Suprapubic skin (tissue), 4 donors: Measurements from ENCODE around the gene EEFSEC. TPM values are rescaled to one million over a fixed set of nuclear protein-coding genes. Genes with fewer than 3 reads are reported as not detected.

ENCODE experiments used
- DNase-seq, 2 donors: peaks; one replicate each; pipeline ENCODE4 v3.0.0-alpha.2; 2019; ENCODE audit warnings: low spot score in 2 of 2
- H3K27ac ChIP-seq: fragments of 200-600 bp; sonication (generic); one replicate; pipeline ENCODE4 v1.5.1; 2019
- H3K27me3 ChIP-seq: fragments of 200-600 bp; sonication (generic); one replicate; pipeline ENCODE4 v1.5.1; 2019
- H3K36me3 ChIP-seq: fragments of 200-600 bp; sonication (generic); one replicate; pipeline ENCODE4 v1.5.1; 2019
- H3K4me1 ChIP-seq: fragments of 200-600 bp; sonication (generic); one replicate; pipeline ENCODE4 v1.5.1; 2019
- H3K4me3 ChIP-seq: fragments of 200-600 bp; sonication (generic); one replicate; pipeline ENCODE4 v1.5.1; 2019; ENCODE audit warnings: mild to moderate bottlenecking
- H3K9me3 ChIP-seq: fragments of 200-600 bp; sonication (generic); one replicate; pipeline ENCODE4 v1.5.1; 2019
- CTCF ChIP-seq, 2 donors: fragments of 200-600 bp in 1 of 2; fragments of 450-650 bp in 1 of 2; sonication (generic) in 1 of 2; IDR thresholded peaks; one replicate each; pipeline ENCODE4 v1.5.1; 2016 to 2019; ENCODE audit warnings: antibody characterized with exemption in 2 of 2, mild to moderate bottlenecking in 1 of 2, moderate library complexity in 1 of 2
- EP300 ChIP-seq: sonication (generic); formaldehyde crosslinking; IDR thresholded peaks from one replicate; pipeline ENCODE4 v1.6.1; 2017; ENCODE audit warnings: antibody characterized with exemption
- POLR2A ChIP-seq, 2 donors: fragments of 450-650 bp; IDR thresholded peaks; one replicate each; pipeline ENCODE4 v1.6.1; 2017; ENCODE audit warnings: antibody characterized with exemption in 2 of 2, mild to moderate bottlenecking in 2 of 2, moderate library complexity in 2 of 2
- POLR2AphosphoS5 ChIP-seq, 3 donors: sonication (generic); formaldehyde crosslinking; IDR thresholded peaks; one replicate each; pipeline ENCODE4 v1.6.1; 2017; ENCODE audit warnings: antibody characterized with exemption in 3 of 3
- WGBS: methylation state at CpG from one replicate; pipeline ENCODE4 v1.1.5; 2018; 5-methylcytosine and 5-hydroxymethylcytosine counted together
- total RNA-seq, 4 donors: library from RNA; depleted of rRNA; stranded (reverse); fragments of >200 nt; gene quantifications; one replicate each; pipeline ENCODE4 v1.1.0, GENCODE V29; 2016

Gene EEFSEC
- total RNA-seq, 4 donors from 2014 or later = 14.3 to 19.4 (median 16.7) TPM

GRCh38 chr3:128369881-128370642 is 216.8 kb downstream of the EEFSEC start:
- DNase-seq = no peak
- 86% methylated on average over 9 of the region's 10 CpGs for WGBS
- no peaks in the 10 kb centered on the region for H3K9me3 ChIP-seq
- H3K27me3 ChIP-seq = no peaks in the 10 kb centered on the region
- no peak overlapping the region for H3K27ac ChIP-seq
- no peak overlapping the region for H3K4me3 ChIP-seq
- TF ChIP-seq POLR2AphosphoS5 (IDR thresholded peaks at IDR 0.05) = no peak
- no peak for TF ChIP-seq CTCF (IDR thresholded peaks at IDR 0.05)
- TF ChIP-seq EP300 = no peak
- no peak for TF ChIP-seq POLR2A (IDR thresholded peaks at IDR 0.05)
- H3K36me3 ChIP-seq = no peaks in the 10 kb centered on the region
- peaks cover 16% of the 10 kb centered on the region for H3K4me1 ChIP-seq

- H3K36me3 ChIP-seq = no peaks in the 10 kb centered on the region
- no peaks in the 10 kb centered on the region for H3K27me3 ChIP-seq
- H3K4me3 ChIP-seq = no peak overlapping the region
- peaks cover 13% of the 10 kb centered on the region for H3K4me1 ChIP-seq
- WGBS = 93% methylated on average over 3 of the region's 5 CpGs
- H3K9me3 ChIP-seq = no peaks in the 10 kb centered on the region
- no peak for DNase-seq
- TF ChIP-seq CTCF (IDR thresholded peaks at IDR 0.05) = no peak
- no peak for TF ChIP-seq POLR2A (IDR thresholded peaks at IDR 0.05)
- TF ChIP-seq POLR2AphosphoS5 (IDR thresholded peaks at IDR 0.05) = no peak
- TF ChIP-seq EP300 = no peak
- H3K27ac ChIP-seq = no peak overlapping the region
Observed at GRCh38 chr3:128372281-128372680, 219.0 kb downstream of the EEFSEC start.

- H3K9me3 ChIP-seq = no peaks in the 10 kb centered on the region
- H3K27me3 ChIP-seq = no peaks in the 10 kb centered on the region
- 94% methylated on average over 9 of the region's 10 CpGs for WGBS
- DNase-seq = no peak
- H3K4me3 ChIP-seq = no peak overlapping the region
- peaks cover 11% of the 10 kb centered on the region for H3K4me1 ChIP-seq
- no peak for TF ChIP-seq EP300
- no peak for TF ChIP-seq POLR2A (IDR thresholded peaks at IDR 0.05)
- TF ChIP-seq CTCF (IDR thresholded peaks at IDR 0.05) = no peak
- no peak for TF ChIP-seq POLR2AphosphoS5 (IDR thresholded peaks at IDR 0.05)
- no peak overlapping the region for H3K27ac ChIP-seq
- H3K36me3 ChIP-seq = no peaks in the 10 kb centered on the region
Observed at GRCh38 chr3:128372707-128373533, 219.6 kb downstream of the EEFSEC start.

- no peak overlapping the region for H3K4me3 ChIP-seq
- no peak for DNase-seq
- no peaks in the 10 kb centered on the region for H3K36me3 ChIP-seq
- 85% methylated on average over 2 of the region's 2 CpGs for WGBS
- no peak for TF ChIP-seq EP300
- TF ChIP-seq POLR2A (IDR thresholded peaks at IDR 0.05) = no peak
- TF ChIP-seq POLR2AphosphoS5 (IDR thresholded peaks at IDR 0.05) = no peak
- TF ChIP-seq CTCF (IDR thresholded peaks at IDR 0.05) = no peak
- no peaks in the 10 kb centered on the region for H3K27me3 ChIP-seq
- H3K4me1 ChIP-seq = peaks cover 11% of the 10 kb centered on the region
- no peaks in the 10 kb centered on the region for H3K9me3 ChIP-seq
- no peak overlapping the region for H3K27ac ChIP-seq
Observed at GRCh38 chr3:128374746-128375445, 221.6 kb downstream of the EEFSEC start.
